ENCODE data around the gene GRM8.
A peak's percentile ranks its signal among the peaks of the same experiment; 100 is the strongest.

Gene GRM8

DNA sequence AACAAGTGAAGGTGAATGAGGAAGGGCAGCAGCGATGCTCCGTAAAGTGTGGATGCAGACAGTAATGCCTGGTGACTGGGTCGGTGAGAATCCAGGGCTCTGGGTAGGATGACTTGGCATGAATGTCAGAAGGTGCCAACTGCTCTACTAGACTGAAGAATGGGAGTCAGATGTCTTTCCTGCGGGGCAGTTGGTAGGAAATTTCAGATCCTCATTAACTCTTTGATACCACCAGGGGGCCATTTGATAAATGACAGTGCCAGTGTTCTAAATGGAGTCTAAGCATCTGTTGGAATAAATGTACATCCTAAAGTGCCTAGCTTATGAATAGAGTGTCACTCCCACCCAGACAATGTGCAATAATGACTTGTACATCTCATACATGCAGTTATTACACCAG is 462.0 kb downstream of the GRM8 start:
- Histone ChIP-seq H3K27ac (ENCODE audit: low read depth, low read length) (no peak overlapping the region), H3K36me3 (ENCODE audit: control insufficient read depth, insufficient read depth, low read length) (no peaks in the 10 kb centered on the region)

DNA sequence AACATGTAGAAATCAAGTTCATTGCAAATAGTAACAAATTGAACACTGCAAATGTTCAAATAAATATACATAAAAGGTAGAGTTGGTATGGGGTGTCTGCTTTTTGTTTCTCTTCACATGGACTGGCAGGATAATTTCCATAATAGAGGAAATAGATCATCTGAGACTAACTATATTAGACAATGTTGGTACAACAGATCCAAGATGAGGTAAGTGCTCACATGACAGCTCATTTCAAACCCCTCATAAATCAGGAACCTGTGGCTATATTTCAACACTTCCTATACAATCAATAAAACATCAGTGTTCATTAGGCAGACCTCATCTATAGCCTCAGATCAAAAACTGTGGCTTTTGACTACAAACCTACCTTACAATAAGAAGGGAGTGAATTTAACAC is 469.1 kb downstream of the GRM8 start:
- Histone ChIP-seq H3K9ac (ENCODE audit: low read depth, low read length) (no peak overlapping the region), H3K4me1 (ENCODE audit: control insufficient read depth, insufficient read depth, low read length) (0 out of 2 replicates have a peak, but pooled peaks cover 3% of the 10 kb centered on the region), H3K27me3 (ENCODE audit: control insufficient read depth, insufficient read depth, low read length) (no peaks in the 10 kb centered on the region), H3K36me3 (ENCODE audit: control insufficient read depth, insufficient read depth, low read length) (no peaks in the 10 kb centered on the region), H3K9me3 (ENCODE audit: control insufficient read depth, insufficient read depth, low read length) (no peaks in the 10 kb centered on the region), H3K4me3 (ENCODE audit: low read depth, low read length) (no peak overlapping the region), H3K27ac (ENCODE audit: low read depth, low read length) (no peak overlapping the region)

More for the DNA sequence above, 462.0 kb downstream of the GRM8 start:
- Histone ChIP-seq H3K4me3 (ENCODE audit: low read depth, low read length) (no peak overlapping the region), H3K27me3 (ENCODE audit: control insufficient read depth, insufficient read depth, low read length) (no peaks in the 10 kb centered on the region), H3K9me3 (ENCODE audit: control insufficient read depth, insufficient read depth, low read length) (no peaks in the 10 kb centered on the region), H3K9ac (ENCODE audit: low read depth, low read length) (no peak overlapping the region), H3K4me1 (ENCODE audit: control insufficient read depth, insufficient read depth, low read length) (no peaks in the 10 kb centered on the region)

DNA sequence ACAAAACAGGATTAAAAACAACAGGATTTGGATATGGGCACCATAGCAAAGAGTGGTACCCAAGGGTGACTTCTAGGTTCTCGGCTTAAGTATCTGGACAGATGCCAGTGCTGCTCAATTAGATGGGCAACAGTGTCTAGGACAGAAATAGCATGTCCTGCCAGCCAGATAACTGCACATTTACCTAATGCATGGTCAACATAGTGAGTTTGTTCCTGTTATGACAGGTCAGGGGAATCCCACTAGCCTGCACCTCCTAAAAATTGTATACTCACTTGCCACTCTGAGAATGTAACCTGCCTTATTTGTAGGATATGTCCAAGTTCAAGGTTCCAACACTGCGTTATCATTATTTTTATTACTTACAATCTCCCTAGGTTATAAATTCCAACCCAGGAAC is 471.7 kb downstream of the GRM8 start:
- no peaks in the 10 kb centered on the region for H3K36me3 ChIP-seq (ENCODE audit: control insufficient read depth, insufficient read depth, low read length)
- peaks cover 18% of the 10 kb centered on the region for H3K4me1 ChIP-seq (ENCODE audit: control insufficient read depth, insufficient read depth, low read length)
- no peaks in the 10 kb centered on the region for H3K27me3 ChIP-seq (ENCODE audit: control insufficient read depth, insufficient read depth, low read length)
- H3K9me3 ChIP-seq (ENCODE audit: control insufficient read depth, insufficient read depth, low read length), result no peaks in the 10 kb centered on the region
- no peak overlapping the region for H3K9ac ChIP-seq (ENCODE audit: low read depth, low read length)
- no peak overlapping the region for H3K4me3 ChIP-seq (ENCODE audit: low read depth, low read length)
- H3K27ac ChIP-seq (ENCODE audit: low read depth, low read length), result no peak overlapping the region

DNA sequence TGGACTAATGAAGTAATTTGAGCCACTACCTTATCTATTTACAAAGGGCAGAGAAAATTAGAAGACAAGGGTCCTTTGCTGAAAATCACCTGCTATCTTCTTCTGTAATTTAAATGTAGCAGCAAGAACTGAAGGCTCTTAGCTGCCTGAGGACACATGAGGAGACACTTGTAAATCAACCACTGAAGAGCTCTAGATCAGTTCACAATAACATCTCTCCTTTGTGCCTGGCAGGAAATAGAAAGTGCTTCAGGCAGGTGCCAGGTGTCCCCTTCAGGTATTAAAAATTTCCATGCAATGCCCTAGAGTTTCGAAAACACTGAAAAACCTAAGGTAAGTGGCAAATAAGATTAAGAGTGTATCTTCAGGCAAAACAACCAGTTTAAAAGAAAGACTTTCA is 474.6 kb downstream of the GRM8 start:
- Histone ChIP-seq H3K4me3 (ENCODE audit: low read depth, low read length) (no peak overlapping the region), H3K9ac (ENCODE audit: low read depth, low read length) (no peak overlapping the region), H3K4me1 (ENCODE audit: control insufficient read depth, insufficient read depth, low read length) (peaks cover 18% of the 10 kb centered on the region), H3K27me3 (ENCODE audit: control insufficient read depth, insufficient read depth, low read length) (no peaks in the 10 kb centered on the region), H3K27ac (ENCODE audit: low read depth, low read length) (peak overlapping the region; percentile 9), H3K9me3 (ENCODE audit: control insufficient read depth, insufficient read depth, low read length) (no peaks in the 10 kb centered on the region), H3K36me3 (ENCODE audit: control insufficient read depth, insufficient read depth, low read length) (no peaks in the 10 kb centered on the region)

DNA sequence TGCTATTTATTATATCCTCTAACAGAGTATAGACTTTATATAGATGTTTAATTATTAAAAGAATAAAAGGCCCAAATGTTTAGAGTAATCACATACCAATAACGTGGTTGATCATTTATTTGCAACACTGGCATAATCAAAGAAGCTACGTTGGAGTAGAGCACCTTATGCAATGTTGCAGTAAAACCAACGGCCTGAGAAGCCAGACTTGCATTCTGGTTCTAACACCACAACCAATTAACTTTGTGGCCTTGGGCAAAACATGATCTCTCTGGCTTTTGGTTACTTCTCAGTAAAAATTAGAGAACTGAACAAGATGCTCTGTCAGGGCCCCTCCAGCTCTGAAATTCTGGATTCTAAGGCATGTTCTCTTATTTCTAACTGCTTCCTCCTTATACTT is 476.2 kb downstream of the GRM8 start:
- no peak overlapping the region for H3K9ac ChIP-seq (ENCODE audit: low read depth, low read length)
- H3K27ac ChIP-seq (ENCODE audit: low read depth, low read length), result no peak overlapping the region
- H3K9me3 ChIP-seq (ENCODE audit: control insufficient read depth, insufficient read depth, low read length), result no peaks in the 10 kb centered on the region
- H3K4me3 ChIP-seq (ENCODE audit: low read depth, low read length), result no peak overlapping the region
- H3K36me3 ChIP-seq (ENCODE audit: control insufficient read depth, insufficient read depth, low read length), result no peaks in the 10 kb centered on the region
- peaks cover 18% of the 10 kb centered on the region for H3K4me1 ChIP-seq (ENCODE audit: control insufficient read depth, insufficient read depth, low read length)
- no peaks in the 10 kb centered on the region for H3K27me3 ChIP-seq (ENCODE audit: control insufficient read depth, insufficient read depth, low read length)

DNA sequence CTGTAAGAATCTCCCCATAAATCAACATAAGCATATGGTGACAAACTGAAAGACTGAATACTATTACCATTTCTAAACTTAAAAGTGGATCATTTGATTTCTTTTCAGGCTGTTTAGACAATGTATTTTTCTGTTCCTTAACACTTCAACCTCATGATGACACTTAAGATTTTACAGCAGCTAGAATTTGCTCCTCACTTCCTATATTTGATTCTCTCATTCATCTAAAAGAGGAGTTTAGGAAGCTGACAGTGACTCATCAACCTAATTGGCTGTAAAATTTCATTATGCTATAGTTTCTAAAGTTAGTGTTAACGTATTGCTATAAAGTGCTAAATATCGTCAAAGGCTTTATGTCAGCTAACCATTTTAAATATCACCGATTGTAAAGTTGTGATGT is 478.7 kb downstream of the GRM8 start:
- Histone ChIP-seq H3K9ac (ENCODE audit: low read depth, low read length) (no peak overlapping the region), H3K9me3 (ENCODE audit: control insufficient read depth, insufficient read depth, low read length) (no peaks in the 10 kb centered on the region), H3K27ac (ENCODE audit: low read depth, low read length) (no peak overlapping the region), H3K36me3 (ENCODE audit: control insufficient read depth, insufficient read depth, low read length) (no peaks in the 10 kb centered on the region), H3K4me1 (ENCODE audit: control insufficient read depth, insufficient read depth, low read length) (peaks cover 18% of the 10 kb centered on the region), H3K4me3 (ENCODE audit: low read depth, low read length) (no peak overlapping the region), H3K27me3 (ENCODE audit: control insufficient read depth, insufficient read depth, low read length) (no peaks in the 10 kb centered on the region)

DNA sequence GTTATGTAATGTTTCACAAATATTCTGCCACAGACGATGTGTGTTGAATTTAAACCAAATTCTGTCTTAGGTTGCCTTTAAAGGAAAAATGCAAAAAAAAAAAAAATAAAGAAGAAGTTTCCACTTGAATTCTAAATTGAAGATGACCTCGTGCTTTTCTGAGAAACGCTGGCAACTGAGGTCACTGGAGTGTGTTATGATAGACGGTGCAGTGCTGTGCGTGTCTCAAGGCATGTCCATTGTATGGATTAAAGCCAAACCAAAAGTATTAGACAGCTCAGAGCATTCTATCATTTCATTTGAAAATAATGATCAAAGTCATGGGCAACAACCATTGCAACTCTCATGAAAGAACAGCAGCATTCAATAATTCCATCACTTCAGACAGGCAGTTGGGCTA is 483.9 kb downstream of the GRM8 start:
- H3K27me3 ChIP-seq (ENCODE audit: control insufficient read depth, insufficient read depth, low read length), result no peaks in the 10 kb centered on the region
- H3K4me3 ChIP-seq (ENCODE audit: low read depth, low read length), result no peak overlapping the region
- no peaks in the 10 kb centered on the region for H3K4me1 ChIP-seq (ENCODE audit: control insufficient read depth, insufficient read depth, low read length)
- H3K9ac ChIP-seq (ENCODE audit: low read depth, low read length), result no peak overlapping the region
- no peaks in the 10 kb centered on the region for H3K36me3 ChIP-seq (ENCODE audit: control insufficient read depth, insufficient read depth, low read length)
- no peak overlapping the region for H3K27ac ChIP-seq (ENCODE audit: low read depth, low read length)
- H3K9me3 ChIP-seq (ENCODE audit: control insufficient read depth, insufficient read depth, low read length), result no peaks in the 10 kb centered on the region

DNA sequence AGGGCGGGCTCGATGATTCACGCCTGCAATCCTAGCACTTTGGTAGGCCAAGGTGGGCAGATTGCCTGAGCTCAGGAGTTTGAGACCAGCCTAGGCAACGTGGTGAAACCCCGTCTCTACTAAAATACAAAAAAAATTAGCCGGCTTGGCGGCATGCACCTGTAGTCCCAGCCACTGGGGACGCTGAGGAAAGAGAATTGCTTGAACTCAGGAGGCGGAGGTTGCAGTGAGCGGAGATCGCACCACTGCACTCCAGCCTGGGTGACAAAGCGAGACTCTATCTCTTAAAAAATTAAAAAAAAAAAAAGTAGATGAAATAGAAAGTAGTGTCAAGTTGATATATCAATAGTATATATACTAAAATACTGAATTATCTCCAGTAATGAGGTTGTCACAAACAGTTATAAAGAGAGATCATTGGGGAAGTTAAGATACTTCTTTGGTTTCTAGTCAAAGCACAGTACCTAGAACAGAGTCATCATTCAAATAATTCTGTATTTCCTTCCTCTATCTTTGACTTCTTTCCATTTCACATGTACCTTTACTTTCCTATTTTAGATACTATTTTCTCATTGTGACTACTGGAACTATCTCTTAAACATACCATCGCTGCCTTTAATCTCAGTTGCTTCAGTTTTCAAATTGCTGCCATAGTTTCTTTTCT is 491.7 kb downstream of the GRM8 start:
- Histone ChIP-seq H3K36me3 (ENCODE audit: control insufficient read depth, insufficient read depth, low read length) (no peaks in the 10 kb centered on the region), H3K9ac (ENCODE audit: low read depth, low read length) (no peak overlapping the region), H3K4me1 (ENCODE audit: control insufficient read depth, insufficient read depth, low read length) (no peaks in the 10 kb centered on the region), H3K9me3 (ENCODE audit: control insufficient read depth, insufficient read depth, low read length) (no peaks in the 10 kb centered on the region), H3K27me3 (ENCODE audit: control insufficient read depth, insufficient read depth, low read length) (no peaks in the 10 kb centered on the region), H3K4me3 (ENCODE audit: low read depth, low read length) (no peak overlapping the region), H3K27ac (ENCODE audit: low read depth, low read length) (no peak overlapping the region)

DNA sequence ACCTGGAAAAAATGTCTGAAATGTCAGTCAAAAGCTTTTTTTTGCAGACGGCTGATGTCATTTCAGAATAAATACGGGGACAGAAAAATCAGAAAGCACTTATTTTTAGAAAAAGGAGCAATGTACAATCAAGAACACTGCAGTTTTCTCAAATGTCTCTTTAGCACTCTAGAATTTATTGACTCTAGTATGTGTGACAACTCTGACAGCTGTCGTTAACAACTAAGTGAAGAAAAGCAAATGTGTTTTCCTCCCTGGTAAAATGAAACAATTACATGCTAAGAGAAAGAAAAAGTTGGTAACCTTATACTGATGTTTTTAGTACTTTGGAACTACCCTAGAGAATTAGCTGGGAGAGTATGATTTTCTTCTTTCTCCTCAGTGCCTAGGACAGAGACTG is 497.4 kb downstream of the GRM8 start:
- Histone ChIP-seq H3K4me1 (ENCODE audit: control insufficient read depth, insufficient read depth, low read length) (no peaks in the 10 kb centered on the region), H3K9me3 (ENCODE audit: control insufficient read depth, insufficient read depth, low read length) (no peaks in the 10 kb centered on the region), H3K36me3 (ENCODE audit: control insufficient read depth, insufficient read depth, low read length) (no peaks in the 10 kb centered on the region), H3K27me3 (ENCODE audit: control insufficient read depth, insufficient read depth, low read length) (no peaks in the 10 kb centered on the region), H3K4me3 (ENCODE audit: low read depth, low read length) (no peak overlapping the region), H3K9ac (ENCODE audit: low read depth, low read length) (no peak overlapping the region), H3K27ac (ENCODE audit: low read depth, low read length) (no peak overlapping the region)

DNA sequence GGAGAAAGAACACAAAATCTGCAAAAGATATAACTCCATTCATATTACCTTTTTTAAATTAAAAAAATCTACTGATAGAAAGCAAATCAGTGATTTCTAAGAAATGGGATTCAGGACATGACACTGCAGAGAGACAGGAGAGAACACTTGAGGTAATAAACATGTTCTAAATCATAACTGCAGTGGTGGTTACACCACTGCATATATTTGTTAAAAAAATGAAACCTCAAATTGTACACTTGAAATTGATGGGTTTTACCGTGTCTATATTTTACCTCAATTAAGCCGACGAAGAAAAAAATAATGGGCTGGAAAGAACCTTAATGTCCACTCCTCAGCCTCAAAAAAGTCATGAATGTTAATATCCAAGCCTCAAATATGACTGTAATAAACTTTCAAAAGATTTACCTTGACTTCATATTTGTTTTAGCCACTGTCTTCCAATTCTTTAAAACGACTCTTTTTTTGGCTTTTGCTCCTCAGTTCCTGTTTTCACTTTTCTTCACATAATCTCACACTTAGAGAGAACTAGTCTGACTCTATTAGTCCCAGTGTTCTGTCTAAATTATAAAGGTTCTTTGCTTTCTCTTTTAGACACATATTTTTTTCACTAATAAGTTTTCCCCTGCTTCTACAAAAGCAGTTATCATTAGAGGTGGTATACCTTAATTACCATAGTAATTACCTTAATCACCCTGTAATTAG is 502.4 kb downstream of the GRM8 start:
- Histone ChIP-seq H3K36me3 (ENCODE audit: control insufficient read depth, insufficient read depth, low read length) (no peaks in the 10 kb centered on the region), H3K27me3 (ENCODE audit: control insufficient read depth, insufficient read depth, low read length) (no peaks in the 10 kb centered on the region), H3K27ac (ENCODE audit: low read depth, low read length) (no peak overlapping the region), H3K9me3 (ENCODE audit: control insufficient read depth, insufficient read depth, low read length) (no peaks in the 10 kb centered on the region), H3K4me1 (ENCODE audit: control insufficient read depth, insufficient read depth, low read length) (no peaks in the 10 kb centered on the region), H3K9ac (ENCODE audit: low read depth, low read length) (no peak overlapping the region), H3K4me3 (ENCODE audit: low read depth, low read length) (no peak overlapping the region)

DNA sequence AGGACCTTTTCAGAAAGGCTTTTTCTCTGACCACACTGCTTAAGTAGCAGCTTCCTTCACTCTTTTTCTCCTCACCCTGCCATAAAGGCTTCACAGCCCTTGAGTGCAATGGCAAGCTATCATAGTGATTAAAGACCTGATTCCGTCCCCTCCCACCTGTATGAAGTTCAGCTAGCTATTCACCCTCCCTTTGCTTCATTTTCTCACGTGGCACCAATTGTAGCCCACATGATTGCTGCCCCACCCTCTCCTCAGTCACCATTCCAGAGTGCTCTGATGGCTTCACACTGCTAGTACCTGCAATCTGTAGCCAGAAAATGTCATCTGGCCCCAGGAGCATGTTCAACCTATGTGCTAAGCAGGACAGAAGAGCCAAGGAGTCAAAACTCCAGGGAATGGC is 523.8 kb downstream of the GRM8 start:
- H3K9ac ChIP-seq (ENCODE audit: low read depth, low read length), result no peak overlapping the region
- H3K36me3 ChIP-seq (ENCODE audit: control insufficient read depth, insufficient read depth, low read length), result no peaks in the 10 kb centered on the region
- H3K27me3 ChIP-seq (ENCODE audit: control insufficient read depth, insufficient read depth, low read length), result no peaks in the 10 kb centered on the region
- H3K9me3 ChIP-seq (ENCODE audit: control insufficient read depth, insufficient read depth, low read length), result no peaks in the 10 kb centered on the region
- H3K4me3 ChIP-seq (ENCODE audit: low read depth, low read length), result no peak overlapping the region
- no peak overlapping the region for H3K27ac ChIP-seq (ENCODE audit: low read depth, low read length)
- peaks cover 6% of the 10 kb centered on the region for H3K4me1 ChIP-seq (ENCODE audit: control insufficient read depth, insufficient read depth, low read length)

Measured in HUES48 (cell line).